Tibial nerve (tissue), 4 donors: ENCODE measurements around the gene RIN2. TPM values are rescaled to one million over a fixed set of nuclear protein-coding genes. Genes with fewer than 3 reads are reported as not detected.

Experiments
- DNase-seq, 2 donors: peaks; one replicate each; pipeline ENCODE4 v3.0.0-alpha.2; 2019; ENCODE audit warnings: low spot score in 2 of 2
- H3K27ac ChIP-seq, 4 donors: fragments of 200-600 bp; sonication (generic) in 3 of 4; one replicate each; pipeline ENCODE4 v1.5.1; 2017 to 2019; ENCODE audit warnings: mild to moderate bottlenecking in 1 of 4
- H3K27me3 ChIP-seq, 2 donors: fragments of 200-600 bp; sonication (generic) in 1 of 2; one replicate each; pipeline versions ENCODE4 v1.5.1 to v1.6.0; 2017 to 2019
- H3K36me3 ChIP-seq, 3 donors: fragments of 200-600 bp; sonication (generic); one replicate each; pipeline ENCODE4 v1.5.1; 2018 to 2019
- H3K4me1 ChIP-seq, 4 donors: fragments of 200-600 bp; sonication (generic) in 3 of 4; one replicate each; pipeline ENCODE4 v1.5.1; 2017 to 2019
- H3K4me3 ChIP-seq, 4 donors: fragments of 200-600 bp; sonication (generic) in 3 of 4; one replicate each; pipeline ENCODE4 v1.5.1; 2017 to 2019; ENCODE audit warnings: mild to moderate bottlenecking in 1 of 4, moderate library complexity in 1 of 4
- H3K9me3 ChIP-seq, 4 donors: fragments of 200-600 bp; sonication (generic) in 3 of 4; one replicate each; pipeline ENCODE4 v1.5.1; 2017 to 2019
- EP300 ChIP-seq, 2 donors: sonication (generic); formaldehyde crosslinking; IDR thresholded peaks; one replicate each; pipeline ENCODE4 v1.6.1; 2017; ENCODE audit warnings: antibody characterized with exemption in 2 of 2, mild to moderate bottlenecking in 1 of 2
- POLR2A ChIP-seq, 2 donors: fragments of 450-650 bp; IDR thresholded peaks; one replicate each; pipeline ENCODE4 v1.6.1; 2017; ENCODE audit warnings: antibody characterized with exemption in 2 of 2, mild to moderate bottlenecking in 2 of 2, moderate library complexity in 2 of 2
- WGBS, 2 donors: methylation state at CpG; one replicate each; pipeline ENCODE4 v1.1.5; 2018; 5-methylcytosine and 5-hydroxymethylcytosine counted together
- total RNA-seq, 4 donors: library from RNA; depleted of rRNA; stranded (reverse); fragments of >200 nt; gene quantifications; one replicate each; pipeline ENCODE4 v1.1.0, GENCODE V29; 2016
- TF ChIP-seq, protein P1 (sequence below), 5 experiments: fragments of 200-600 bp in 3 of 5; fragments of 450-650 bp in 2 of 5; sonication (generic) in 3 of 5; IDR thresholded peaks; one replicate each; pipeline ENCODE4 v1.5.1; 2016 to 2019; ENCODE audit warnings: antibody characterized with exemption in 5 of 5, mild to moderate bottlenecking in 3 of 5, moderate library complexity in 2 of 5

The RIN2 gene, protein sequence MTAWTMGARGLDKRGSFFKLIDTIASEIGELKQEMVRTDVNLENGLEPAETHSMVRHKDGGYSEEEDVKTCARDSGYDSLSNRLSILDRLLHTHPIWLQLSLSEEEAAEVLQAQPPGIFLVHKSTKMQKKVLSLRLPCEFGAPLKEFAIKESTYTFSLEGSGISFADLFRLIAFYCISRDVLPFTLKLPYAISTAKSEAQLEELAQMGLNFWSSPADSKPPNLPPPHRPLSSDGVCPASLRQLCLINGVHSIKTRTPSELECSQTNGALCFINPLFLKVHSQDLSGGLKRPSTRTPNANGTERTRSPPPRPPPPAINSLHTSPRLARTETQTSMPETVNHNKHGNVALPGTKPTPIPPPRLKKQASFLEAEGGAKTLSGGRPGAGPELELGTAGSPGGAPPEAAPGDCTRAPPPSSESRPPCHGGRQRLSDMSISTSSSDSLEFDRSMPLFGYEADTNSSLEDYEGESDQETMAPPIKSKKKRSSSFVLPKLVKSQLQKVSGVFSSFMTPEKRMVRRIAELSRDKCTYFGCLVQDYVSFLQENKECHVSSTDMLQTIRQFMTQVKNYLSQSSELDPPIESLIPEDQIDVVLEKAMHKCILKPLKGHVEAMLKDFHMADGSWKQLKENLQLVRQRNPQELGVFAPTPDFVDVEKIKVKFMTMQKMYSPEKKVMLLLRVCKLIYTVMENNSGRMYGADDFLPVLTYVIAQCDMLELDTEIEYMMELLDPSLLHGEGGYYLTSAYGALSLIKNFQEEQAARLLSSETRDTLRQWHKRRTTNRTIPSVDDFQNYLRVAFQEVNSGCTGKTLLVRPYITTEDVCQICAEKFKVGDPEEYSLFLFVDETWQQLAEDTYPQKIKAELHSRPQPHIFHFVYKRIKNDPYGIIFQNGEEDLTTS
- total RNA-seq: 10 to 100 TPM; 65.1 to 91.5 (median 69.9) TPM

DNA sequence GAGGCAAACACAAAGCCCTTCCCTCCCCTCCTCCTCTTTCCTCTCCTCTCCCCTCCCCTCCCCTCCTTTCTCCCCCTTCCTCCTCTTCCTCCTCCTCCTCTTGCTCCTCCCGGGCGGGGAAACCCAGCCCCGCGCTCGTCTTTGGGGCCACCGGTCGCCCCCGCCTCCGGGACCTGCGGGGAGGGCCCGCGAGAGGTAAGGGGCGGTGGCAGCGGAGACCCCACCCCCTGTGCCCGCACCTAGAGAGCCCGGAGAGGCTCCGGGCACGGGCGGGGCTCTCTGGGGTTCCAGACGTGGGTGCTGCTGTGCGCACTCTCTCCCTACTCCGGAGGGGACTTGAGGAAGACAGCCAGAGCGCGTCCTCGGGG lies at the start of gene RIN2:
Gene RIN2, plus strand, starts transcription at position 126 of the 368 bp plus-strand sequence. CDS start 131,344 bp downstream, outside the sequence.
- Histone ChIP-seq H3K4me1 (peaks cover 0 to 40% (median 13%) of the 10 kb centered on the region in 4 donors), H3K4me3 (peak within 1 kb of the TSS; percentile 56 to 96 (median 67)), H3K36me3 (peaks cover 0 to 9% (median 0%) of the 10 kb centered on the region in 3 donors), H3K27ac (peak within 1 kb of the TSS; percentile 93 to 98 (median 94)), H3K27me3 (no peaks in the 10 kb centered on the region), H3K9me3 (no peaks in the 10 kb centered on the region)
- WGBS, 2 donors: 1 to 2% methylated on average over 18 to 20 of the region's 25 CpGs
- TF ChIP-seq POLR2A (IDR thresholded peaks at IDR 0.05): no peak
- TF ChIP-seq, protein P1, sequence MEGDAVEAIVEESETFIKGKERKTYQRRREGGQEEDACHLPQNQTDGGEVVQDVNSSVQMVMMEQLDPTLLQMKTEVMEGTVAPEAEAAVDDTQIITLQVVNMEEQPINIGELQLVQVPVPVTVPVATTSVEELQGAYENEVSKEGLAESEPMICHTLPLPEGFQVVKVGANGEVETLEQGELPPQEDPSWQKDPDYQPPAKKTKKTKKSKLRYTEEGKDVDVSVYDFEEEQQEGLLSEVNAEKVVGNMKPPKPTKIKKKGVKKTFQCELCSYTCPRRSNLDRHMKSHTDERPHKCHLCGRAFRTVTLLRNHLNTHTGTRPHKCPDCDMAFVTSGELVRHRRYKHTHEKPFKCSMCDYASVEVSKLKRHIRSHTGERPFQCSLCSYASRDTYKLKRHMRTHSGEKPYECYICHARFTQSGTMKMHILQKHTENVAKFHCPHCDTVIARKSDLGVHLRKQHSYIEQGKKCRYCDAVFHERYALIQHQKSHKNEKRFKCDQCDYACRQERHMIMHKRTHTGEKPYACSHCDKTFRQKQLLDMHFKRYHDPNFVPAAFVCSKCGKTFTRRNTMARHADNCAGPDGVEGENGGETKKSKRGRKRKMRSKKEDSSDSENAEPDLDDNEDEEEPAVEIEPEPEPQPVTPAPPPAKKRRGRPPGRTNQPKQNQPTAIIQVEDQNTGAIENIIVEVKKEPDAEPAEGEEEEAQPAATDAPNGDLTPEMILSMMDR (IDR thresholded peaks at IDR 0.05): no peak
- TF ChIP-seq EP300 (IDR thresholded peaks at IDR 0.05): no peak
- peak in 1 of 2 donors; percentile 15 for DNase-seq

DNA sequence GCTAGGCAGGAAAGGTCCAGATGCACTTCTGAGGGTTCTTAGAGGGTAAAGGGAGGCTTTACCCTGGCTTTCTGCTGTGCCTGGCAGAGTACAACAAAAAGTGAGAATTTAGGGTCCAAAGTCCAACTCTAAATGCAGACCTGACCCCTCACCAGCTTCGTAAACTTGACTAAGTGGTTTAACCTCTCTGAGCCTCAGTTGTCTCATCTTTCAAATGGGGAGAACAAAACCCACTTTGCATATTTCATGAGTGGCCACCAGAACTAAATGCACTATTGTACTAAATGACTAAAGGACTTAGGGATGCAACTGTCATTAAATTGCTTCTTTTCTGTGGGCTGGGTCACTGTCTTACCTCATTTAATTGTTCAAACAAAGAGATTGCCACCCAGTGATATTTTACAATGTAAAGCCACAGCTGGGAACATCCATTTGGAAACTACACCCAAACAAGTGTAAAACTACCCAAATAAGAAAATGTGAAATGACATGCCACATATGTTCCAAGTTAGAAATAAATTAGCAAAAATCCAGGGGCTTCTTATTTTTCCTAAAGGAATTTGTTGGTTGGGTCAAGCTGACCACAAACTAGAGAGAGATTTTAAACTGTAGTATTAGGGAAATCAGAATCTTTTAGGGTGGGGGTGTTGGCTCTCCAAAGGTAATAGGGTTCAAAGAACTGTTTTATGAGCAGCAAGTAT lies 48.3 kb upstream of the RIN2 start:
- no peak for DNase-seq
- Histone ChIP-seq H3K4me3 (no peak overlapping the region), H3K9me3 (no peaks in the 10 kb centered on the region), H3K4me1 (peaks cover 0 to 16% (median 0%) of the 10 kb centered on the region in 4 donors), H3K27ac (no peak overlapping the region), H3K36me3 (no peaks in the 10 kb centered on the region), H3K27me3 (no peaks in the 10 kb centered on the region)
- 66 to 74% methylated on average over 1 of the region's 1 CpG for WGBS, 2 donors
- TF ChIP-seq EP300 (IDR thresholded peaks at IDR 0.05) (no peak), POLR2A (IDR thresholded peaks at IDR 0.05) (no peak)
- TF ChIP-seq, protein P1 (IDR thresholded peaks at IDR 0.05): no peak

DNA sequence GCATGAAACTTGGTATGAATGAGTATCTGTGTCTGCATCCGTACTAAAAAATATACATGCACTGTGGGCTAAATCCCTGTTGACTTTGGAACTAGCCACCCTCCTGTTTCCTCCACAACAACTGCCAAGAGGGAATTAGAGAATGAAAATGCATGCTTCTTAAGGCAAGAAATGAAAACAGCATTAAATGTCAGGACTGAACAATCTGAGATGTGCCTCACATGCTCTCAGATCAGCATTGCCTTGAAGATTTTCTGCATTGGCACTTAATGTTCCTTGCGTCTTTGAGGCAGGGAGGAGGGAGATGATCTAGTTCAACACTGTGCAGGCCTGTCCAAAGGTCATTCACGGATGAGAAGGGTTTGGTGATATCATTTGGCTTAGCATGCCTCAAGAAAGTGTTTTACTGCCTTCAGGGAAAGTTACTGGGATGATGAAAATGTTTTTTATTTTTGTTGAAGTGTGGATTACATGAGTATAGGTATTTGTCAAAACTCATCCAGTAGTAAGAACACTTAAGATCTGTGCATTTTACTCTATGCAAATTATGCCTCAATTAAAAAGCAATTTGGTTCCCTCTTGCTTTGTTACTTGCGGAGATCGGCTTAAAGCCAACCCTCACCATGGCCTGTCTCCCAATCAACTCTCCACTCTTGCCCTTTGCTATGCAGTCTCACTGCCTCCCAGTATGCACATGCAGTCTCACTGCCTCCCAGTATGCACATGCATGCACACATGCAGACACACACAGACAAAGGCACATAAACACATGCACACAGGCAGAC lies 47.5 kb upstream of the RIN2 start:
- Histone ChIP-seq H3K27ac (no peak overlapping the region), H3K4me3 (no peak overlapping the region), H3K27me3 (no peaks in the 10 kb centered on the region), H3K36me3 (no peaks in the 10 kb centered on the region), H3K4me1 (peaks cover 0 to 16% (median 0%) of the 10 kb centered on the region in 4 donors), H3K9me3 (no peaks in the 10 kb centered on the region)
- whole genome bisulfite sequencing, 2 donors: 44 to 47% methylated on average over 5 of the region's 5 CpGs
- no peak for DNase-seq
- TF ChIP-seq, protein P1 (IDR thresholded peaks at IDR 0.05): no peak
- TF ChIP-seq EP300 (IDR thresholded peaks at IDR 0.05) (no peak), POLR2A (IDR thresholded peaks at IDR 0.05) (no peak)

DNA sequence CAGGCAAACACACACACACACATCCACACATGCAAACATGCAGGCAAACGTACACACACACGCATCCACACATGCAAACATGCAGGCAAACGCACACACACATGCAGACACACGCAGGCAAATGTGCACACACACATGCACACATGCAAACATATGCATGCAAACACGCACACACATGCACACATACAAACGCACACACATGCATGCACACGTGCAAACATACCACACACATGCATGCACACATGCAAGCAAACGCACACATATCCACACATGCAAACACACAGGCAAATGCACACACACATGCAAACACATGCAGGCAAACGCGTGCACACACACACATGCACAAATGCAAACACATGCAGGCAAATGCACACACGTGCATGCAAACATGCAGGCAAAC lies 46.9 kb upstream of the RIN2 start:
- Histone ChIP-seq H3K27ac (no peak overlapping the region), H3K9me3 (no peaks in the 10 kb centered on the region), H3K36me3 (no peaks in the 10 kb centered on the region), H3K4me1 (peaks cover 0 to 16% (median 0%) of the 10 kb centered on the region in 4 donors), H3K4me3 (no peak overlapping the region), H3K27me3 (no peaks in the 10 kb centered on the region)
- 82 to 86% methylated on average over 11 of the region's 11 CpGs for WGBS, 2 donors
- no peak for TF ChIP-seq EP300 (IDR thresholded peaks at IDR 0.05)
- TF ChIP-seq, protein P1 (IDR thresholded peaks at IDR 0.05): no peak
- TF ChIP-seq POLR2A (IDR thresholded peaks at IDR 0.05): no peak
- no peak for DNase-seq
